Measurements from ENCODE around the gene ACP6.

- no peak for TF ChIP-seq PATZ1 (CRISPR knock-in tag; IDR thresholded peaks at IDR 0.05; ENCODE audit: borderline replicate concordance)
- TF ChIP-seq ARNTL (CRISPR knock-in tag; IDR thresholded peaks at IDR 0.05; ENCODE audit: borderline replicate concordance, low read depth) = no peak
- TF ChIP-seq, protein P1, sequence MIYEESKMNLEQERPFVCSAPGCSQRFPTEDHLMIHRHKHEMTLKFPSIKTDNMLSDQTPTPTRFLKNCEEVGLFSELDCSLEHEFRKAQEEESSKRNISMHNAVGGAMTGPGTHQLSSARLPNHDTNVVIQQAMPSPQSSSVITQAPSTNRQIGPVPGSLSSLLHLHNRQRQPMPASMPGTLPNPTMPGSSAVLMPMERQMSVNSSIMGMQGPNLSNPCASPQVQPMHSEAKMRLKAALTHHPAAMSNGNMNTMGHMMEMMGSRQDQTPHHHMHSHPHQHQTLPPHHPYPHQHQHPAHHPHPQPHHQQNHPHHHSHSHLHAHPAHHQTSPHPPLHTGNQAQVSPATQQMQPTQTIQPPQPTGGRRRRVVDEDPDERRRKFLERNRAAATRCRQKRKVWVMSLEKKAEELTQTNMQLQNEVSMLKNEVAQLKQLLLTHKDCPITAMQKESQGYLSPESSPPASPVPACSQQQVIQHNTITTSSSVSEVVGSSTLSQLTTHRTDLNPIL (CRISPR knock-in tag; IDR thresholded peaks at IDR 0.05; ENCODE audit: low read depth) = no peak
- no peak for TF ChIP-seq ZFP30 (CRISPR knock-in tag; IDR thresholded peaks at IDR 0.05)
- no peak for TF ChIP-seq BACH2 (CRISPR knock-in tag; IDR thresholded peaks at IDR 0.05; ENCODE audit: borderline replicate concordance)
- TF ChIP-seq TOX (CRISPR knock-in tag; IDR thresholded peaks at IDR 0.05; ENCODE audit: borderline replicate concordance) = no peak
- TF ChIP-seq CSDC2 (CRISPR knock-in tag; IDR thresholded peaks at IDR 0.05) = no peak
- TF ChIP-seq RARB (CRISPR knock-in tag; IDR thresholded peaks at IDR 0.05) = no peak
- TF ChIP-seq ZNF8 (CRISPR knock-in tag; IDR thresholded peaks at IDR 0.05) = no peak
- TF ChIP-seq, protein P2, sequence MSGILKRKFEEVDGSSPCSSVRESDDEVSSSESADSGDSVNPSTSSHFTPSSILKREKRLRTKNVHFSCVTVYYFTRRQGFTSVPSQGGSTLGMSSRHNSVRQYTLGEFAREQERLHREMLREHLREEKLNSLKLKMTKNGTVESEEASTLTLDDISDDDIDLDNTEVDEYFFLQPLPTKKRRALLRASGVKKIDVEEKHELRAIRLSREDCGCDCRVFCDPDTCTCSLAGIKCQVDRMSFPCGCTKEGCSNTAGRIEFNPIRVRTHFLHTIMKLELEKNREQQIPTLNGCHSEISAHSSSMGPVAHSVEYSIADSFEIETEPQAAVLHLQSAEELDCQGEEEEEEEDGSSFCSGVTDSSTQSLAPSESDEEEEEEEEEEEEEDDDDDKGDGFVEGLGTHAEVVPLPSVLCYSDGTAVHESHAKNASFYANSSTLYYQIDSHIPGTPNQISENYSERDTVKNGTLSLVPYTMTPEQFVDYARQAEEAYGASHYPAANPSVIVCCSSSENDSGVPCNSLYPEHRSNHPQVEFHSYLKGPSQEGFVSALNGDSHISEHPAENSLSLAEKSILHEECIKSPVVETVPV (CRISPR knock-in tag; IDR thresholded peaks at IDR 0.05) = no peak
- no peak for TF ChIP-seq GLIS3 (CRISPR knock-in tag; IDR thresholded peaks at IDR 0.05)
- no peak for TF ChIP-seq ZFP3 (CRISPR knock-in tag; IDR thresholded peaks at IDR 0.05)
These were observed 21.4 kb downstream of the ACP6 start for GRCh38 chr1:147648933-147649332.

Measured in SK-N-SH treated with all-trans-retinoic acid at 6 μM for 48 hours (cell line).